ENCODE data around the gene ARHGAP21.

The ARHGAP21 gene

GRCh38 chr10:24554036-24554435, 169.7 kb downstream of the ARHGAP21 start:
- in situ Hi-C loops (cut with HindIII; ENCODE audit: low sequenced_read_pairs): no loop called here
- H3K4me3 ChIP-seq (ENCODE audit: low read depth, low read length): no peak overlapping the region
- DNase-seq (ENCODE audit: low read depth): no peak
- TF ChIP-seq, protein P1, sequence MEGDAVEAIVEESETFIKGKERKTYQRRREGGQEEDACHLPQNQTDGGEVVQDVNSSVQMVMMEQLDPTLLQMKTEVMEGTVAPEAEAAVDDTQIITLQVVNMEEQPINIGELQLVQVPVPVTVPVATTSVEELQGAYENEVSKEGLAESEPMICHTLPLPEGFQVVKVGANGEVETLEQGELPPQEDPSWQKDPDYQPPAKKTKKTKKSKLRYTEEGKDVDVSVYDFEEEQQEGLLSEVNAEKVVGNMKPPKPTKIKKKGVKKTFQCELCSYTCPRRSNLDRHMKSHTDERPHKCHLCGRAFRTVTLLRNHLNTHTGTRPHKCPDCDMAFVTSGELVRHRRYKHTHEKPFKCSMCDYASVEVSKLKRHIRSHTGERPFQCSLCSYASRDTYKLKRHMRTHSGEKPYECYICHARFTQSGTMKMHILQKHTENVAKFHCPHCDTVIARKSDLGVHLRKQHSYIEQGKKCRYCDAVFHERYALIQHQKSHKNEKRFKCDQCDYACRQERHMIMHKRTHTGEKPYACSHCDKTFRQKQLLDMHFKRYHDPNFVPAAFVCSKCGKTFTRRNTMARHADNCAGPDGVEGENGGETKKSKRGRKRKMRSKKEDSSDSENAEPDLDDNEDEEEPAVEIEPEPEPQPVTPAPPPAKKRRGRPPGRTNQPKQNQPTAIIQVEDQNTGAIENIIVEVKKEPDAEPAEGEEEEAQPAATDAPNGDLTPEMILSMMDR (IDR thresholded peaks at IDR 0.05; ENCODE audit: low read depth, low read length, missing control alignments): no peak

DNA sequence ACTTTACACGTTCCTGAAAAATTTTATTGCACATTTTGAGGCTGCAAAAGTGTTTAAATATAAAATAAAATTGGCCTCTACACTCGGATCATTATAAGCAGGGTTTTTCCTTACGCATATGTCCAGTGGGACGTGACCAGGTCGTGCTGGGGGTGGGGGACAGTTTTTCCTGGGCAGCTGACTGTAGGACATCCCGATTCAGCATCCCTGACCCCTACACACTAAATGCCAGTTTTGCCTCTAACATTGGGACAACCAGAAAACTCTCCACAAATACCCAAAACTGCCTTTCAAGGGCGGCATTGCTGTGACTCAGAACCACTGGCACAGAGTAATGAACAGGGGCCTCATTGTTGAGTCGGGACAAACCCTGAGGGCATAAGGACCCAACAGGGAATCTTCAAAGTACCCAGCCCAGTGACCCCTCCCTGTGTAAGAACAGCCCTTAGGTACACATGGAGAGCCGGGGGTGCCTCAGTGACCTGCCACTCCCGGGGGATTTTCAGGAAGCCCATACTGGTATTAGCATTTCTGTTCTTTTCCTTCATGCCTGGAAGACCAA, 170.6 kb downstream of the ARHGAP21 start:
- in situ Hi-C loops (cut with HindIII; ENCODE audit: low sequenced_read_pairs): no loop called here
- DNase-seq (ENCODE audit: low read depth): no peak
- no peak overlapping the region for H3K4me3 ChIP-seq (ENCODE audit: low read depth, low read length)
- TF ChIP-seq, protein P1 (IDR thresholded peaks at IDR 0.05; ENCODE audit: low read depth, low read length, missing control alignments): no peak

DNA sequence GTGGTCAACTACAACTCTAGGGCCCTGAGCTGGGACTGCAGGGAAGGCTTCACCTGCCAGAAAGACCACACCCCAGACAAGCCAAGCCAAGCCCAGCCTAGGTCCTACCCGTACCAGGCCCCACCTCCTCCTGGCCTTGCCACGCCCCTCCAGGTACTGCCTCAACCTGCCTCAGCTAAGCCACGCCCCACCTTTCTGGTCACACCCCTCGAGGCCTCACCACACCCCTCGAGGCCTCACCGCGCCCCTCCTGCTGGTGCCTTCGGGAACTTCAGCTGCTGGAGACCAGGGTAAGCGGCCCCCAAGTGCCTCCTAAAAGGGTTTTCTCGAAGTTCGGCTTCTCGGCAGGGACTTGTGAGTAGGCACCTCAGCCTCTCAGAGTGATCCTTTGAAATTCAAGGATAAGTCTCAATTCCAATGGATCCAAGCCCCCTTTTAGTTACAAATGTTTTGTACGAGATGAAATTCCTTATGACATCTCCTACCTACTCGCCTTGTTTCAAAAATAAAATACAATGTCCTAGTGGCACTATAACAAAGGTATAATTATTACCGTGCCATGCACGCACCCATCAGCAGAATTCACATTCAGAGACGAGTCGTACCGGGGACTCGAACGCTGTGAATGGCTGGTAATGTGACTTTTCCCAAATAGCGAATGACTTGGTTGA, 171.2 kb downstream of the ARHGAP21 start:
- no peak for DNase-seq (ENCODE audit: low read depth)
- in situ Hi-C loops (cut with HindIII; ENCODE audit: low sequenced_read_pairs): no loop called here
- TF ChIP-seq, protein P1 (IDR thresholded peaks at IDR 0.05; ENCODE audit: low read depth, low read length, missing control alignments): peak; percentile 41
- no peak overlapping the region for H3K4me3 ChIP-seq (ENCODE audit: low read depth, low read length)

GRCh38 chr10:24551161-24551560, 172.5 kb downstream of the ARHGAP21 start:
- in situ Hi-C loops (cut with HindIII; ENCODE audit: low sequenced_read_pairs): no loop called here
- no peak overlapping the region for H3K4me3 ChIP-seq (ENCODE audit: low read depth, low read length)
- no peak for DNase-seq (ENCODE audit: low read depth)
- TF ChIP-seq, protein P1 (IDR thresholded peaks at IDR 0.05; ENCODE audit: low read depth, low read length, missing control alignments): no peak

DNA sequence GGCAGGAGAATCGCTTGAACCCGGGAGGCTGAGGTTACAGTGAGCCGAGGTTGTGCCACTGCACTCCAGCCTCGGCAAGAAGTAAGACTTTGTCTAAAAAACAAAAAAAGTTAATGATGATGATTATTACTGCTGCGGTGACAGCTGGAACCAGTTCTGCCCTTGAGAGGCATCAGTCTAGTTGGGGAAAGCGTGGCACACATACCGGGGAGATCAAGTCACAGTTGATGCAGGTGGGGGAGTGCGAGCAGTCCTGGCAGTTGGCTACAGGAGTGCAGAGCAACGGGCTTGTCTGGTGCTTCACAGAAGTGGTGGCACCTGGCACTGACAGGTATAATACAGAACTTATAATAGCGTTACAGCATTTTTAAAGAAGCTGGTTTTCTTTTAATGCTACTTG, 173.0 kb downstream of the ARHGAP21 start:
- in situ Hi-C loops (cut with HindIII; ENCODE audit: low sequenced_read_pairs): no loop called here
- no peak for DNase-seq (ENCODE audit: low read depth)
- TF ChIP-seq, protein P1 (IDR thresholded peaks at IDR 0.05; ENCODE audit: low read depth, low read length, missing control alignments): no peak
- no peak overlapping the region for H3K4me3 ChIP-seq (ENCODE audit: low read depth, low read length)

DNA sequence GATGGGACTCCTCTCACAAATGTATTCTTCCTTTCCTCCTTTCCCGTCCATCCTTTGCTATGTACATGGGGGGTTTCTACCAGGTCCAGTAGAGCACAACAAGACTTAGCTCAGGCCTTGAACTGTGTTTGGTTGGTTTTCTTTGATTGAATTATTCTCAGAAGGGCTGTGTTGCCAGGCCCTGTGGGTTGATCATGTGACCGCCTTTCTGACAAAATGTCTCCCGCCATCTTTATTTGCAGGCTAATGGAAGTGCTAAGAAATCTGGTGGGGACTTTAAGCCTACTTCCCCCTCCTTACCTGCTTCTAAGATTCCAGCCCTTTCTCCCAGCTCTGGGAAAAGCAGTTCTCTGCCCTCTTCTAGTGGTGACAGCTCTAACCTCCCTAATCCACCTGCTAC, 178.1 kb downstream of the ARHGAP21 start:
- no peak overlapping the region for H3K4me3 ChIP-seq (ENCODE audit: low read depth, low read length)
- TF ChIP-seq, protein P1 (IDR thresholded peaks at IDR 0.05; ENCODE audit: low read depth, low read length, missing control alignments): no peak
- in situ Hi-C loops (cut with HindIII; ENCODE audit: low sequenced_read_pairs): no loop called here
- DNase-seq (ENCODE audit: low read depth): no peak

Data from astrocyte of the cerebellum (primary cell).